NCI-H2196 (cell line): ENCODE results near the gene CIBAR2.
A peak's percentile ranks its signal among the peaks of the same experiment; 100 is the strongest.

ENCODE experiments used
- DNase-seq: peaks from one replicate; lab custom pipeline; 2025; ENCODE audit not compliant: unreplicated experiment; lab: John Stamatoyannopoulos, UW

CIBAR2 gene

GRCh38 chr16:85144026-85144915 is 32.0 kb upstream of the CIBAR2 start:
- DNase-seq, result no peak

DNA sequence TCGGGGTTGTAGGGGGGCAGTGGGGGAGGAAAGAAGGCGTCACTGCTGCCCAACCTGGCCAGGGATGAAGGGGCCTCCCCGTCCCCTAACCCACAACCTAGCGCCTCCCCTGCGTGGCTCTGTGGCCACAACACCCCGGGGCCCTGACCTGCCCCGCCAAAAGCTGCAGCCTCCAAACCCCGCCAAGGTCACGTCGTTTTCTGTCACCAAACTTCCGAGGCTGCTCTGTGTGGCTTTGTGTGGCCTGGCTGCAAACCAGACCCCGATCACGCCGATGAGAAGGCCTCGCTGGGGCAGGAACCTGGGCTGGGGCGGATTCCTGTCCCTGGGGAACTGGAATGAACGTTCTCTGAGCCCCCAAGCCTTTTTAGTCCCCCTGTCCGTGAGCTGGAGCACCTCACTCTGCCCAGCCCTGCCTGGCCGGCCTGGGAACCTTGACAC is 30.5 kb upstream of the CIBAR2 start:
- no peak for DNase-seq

- DNase-seq, result no peak
Observed at GRCh38 chr16:85142129-85142513, 29.8 kb upstream of the CIBAR2 start.

- DNase-seq, result no peak
Observed at GRCh38 chr16:85141491-85142128, 29.3 kb upstream of the CIBAR2 start.

GRCh38 chr16:85140455-85141012 is 28.3 kb upstream of the CIBAR2 start:
- no peak for DNase-seq

- DNase-seq, result no peak
Observed at GRCh38 chr16:85139881-85140339, 27.6 kb upstream of the CIBAR2 start.

DNA sequence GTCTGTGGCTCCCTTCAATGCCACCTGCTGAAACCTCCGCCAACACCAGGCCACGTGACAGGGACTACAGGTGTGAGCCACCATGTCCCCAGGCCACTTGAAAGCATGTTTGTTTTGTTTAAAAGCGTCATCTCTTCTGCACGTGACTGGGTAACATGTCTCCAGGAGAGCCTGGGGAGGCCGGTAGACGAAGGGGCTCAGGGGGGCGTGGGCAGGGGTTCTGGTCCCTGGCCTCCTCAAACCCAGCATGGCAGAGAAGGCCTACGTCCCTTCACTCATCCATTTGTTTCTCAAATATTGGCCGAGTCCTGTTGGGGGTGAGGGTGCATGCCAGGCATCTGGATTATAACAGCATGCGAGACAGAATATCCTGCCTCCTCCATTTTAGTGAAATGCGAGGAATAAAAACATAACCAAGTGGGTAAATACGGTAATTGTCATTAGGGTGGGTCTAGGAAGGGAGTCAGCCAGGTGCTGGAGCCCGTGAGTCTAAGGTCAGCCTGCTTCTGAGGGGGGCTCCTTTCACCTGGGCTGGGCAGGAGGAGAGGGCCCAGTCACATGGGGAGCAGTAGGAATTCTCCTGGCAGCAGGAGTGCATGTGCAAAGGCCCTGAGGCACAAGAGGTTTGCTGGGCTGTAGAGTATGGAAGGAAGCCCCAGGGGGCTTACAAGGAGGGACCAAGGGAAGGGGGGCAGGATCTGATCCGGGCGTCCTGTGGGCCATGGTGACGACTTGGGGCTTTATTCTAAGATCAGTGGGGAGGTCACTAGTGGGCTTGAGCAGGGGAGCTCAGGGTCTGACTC is 26.8 kb upstream of the CIBAR2 start:
- DNase-seq, result peak; percentile 66

GRCh38 chr16:85138073-85138824 is 26.0 kb upstream of the CIBAR2 start:
- DNase-seq, result no peak

- DNase-seq, result peak; percentile 78
Observed at GRCh38 chr16:85137323-85138072, 25.2 kb upstream of the CIBAR2 start.

- DNase-seq, result peak; percentile 11
Observed at GRCh38 chr16:85136702-85137322, 24.5 kb upstream of the CIBAR2 start.

DNA sequence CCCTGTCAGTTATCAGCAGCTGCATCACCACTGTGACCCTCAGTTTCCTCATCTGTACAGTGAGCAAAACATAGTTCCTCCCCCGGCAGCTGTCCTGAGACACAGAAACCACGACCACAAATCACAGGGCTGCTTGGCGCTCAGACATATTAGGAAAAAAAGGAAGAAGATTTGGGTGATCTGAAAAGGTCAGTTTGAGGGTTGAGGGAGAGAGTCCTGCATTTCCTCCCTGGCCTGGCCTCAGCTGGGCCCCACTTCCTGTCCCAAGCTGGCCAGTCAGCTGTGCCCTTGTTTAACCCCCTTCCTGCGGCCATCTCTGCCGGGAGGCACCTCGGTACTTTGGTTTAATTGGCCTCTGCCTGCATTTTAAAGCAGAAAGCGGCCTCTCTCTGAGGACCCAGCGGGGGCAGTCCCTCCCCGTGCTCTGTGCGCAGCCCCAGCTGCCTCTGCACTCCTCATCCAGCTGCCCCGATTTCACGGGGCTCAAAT is 24.0 kb upstream of the CIBAR2 start:
- DNase-seq, result no peak

GRCh38 chr16:85134789-85135142 is 22.5 kb upstream of the CIBAR2 start:
- no peak for DNase-seq

- no peak for DNase-seq
Observed at GRCh38 chr16:85134076-85134788, 22.0 kb upstream of the CIBAR2 start.

DNA sequence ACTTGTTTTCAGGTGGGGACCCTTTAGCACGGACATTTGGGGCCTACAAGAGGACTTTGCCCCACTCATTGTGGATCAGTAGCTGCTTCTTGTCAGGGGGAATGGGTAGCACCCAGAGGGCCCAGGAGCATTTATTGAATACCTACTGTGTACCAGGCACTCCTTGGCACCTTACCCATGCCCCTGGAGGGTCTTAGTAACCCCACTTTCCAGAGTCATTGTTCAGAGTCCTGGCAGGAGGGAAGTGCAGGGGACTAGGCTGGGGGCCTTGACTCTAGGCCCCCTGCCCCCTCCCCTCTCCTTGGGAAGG is 21.0 kb upstream of the CIBAR2 start:
- DNase-seq, result no peak

GRCh38 chr16:85132456-85133289 is 20.4 kb upstream of the CIBAR2 start:
- no peak for DNase-seq

GRCh38 chr16:85130705-85131028 is 18.4 kb upstream of the CIBAR2 start:
- DNase-seq, result no peak

DNA sequence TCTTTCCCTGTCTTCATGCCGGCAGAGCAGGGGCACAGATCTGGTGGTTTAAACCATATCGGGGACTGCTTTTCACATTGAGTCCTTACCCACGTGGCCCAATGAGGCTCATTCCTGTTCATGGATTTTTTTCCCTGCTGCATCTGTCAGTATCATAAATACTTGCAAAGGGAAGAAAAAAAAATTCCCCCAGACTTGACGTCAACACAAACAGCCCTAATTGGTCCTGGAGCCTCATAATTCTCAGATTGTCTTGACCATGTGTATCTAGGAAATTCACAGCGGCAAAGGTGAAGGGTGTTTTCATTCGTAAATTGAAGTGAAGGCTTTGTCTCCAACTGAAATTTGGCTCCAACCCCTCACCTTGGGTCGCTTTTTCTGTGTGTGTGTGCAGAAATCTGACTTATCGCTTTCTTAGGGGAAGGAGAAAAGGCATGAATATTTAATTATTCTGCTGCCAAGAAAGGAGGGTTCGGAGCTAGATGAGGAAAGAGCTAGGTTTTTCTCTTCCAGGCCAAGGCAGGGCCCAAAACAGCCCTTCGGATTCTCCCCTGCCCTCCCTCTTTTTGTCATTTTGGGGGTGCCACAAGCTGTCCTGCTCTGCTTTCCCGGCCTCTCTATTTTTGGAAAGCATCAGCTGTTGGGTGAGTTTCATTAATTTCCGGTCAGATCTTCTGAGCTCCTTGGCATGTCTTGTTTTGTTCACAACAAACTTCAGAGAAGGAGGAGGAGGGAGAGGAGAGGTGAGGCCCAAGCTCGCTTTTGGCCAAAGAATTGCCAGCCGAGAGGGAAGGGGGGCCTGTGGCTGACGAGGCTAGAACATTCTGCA is 17.8 kb upstream of the CIBAR2 start:
- DNase-seq, result no peak
